ENCODE data around the gene PHETA2. TPM values are rescaled to one million over a fixed set of nuclear protein-coding genes. Genes with fewer than 3 reads are reported as not detected.

PHETA2 gene
- total and polyA plus RNA-seq, 2 of the 8 experiments (the other 6 are each of a cell fraction or from before 2014, with no cell fraction given): 7.4 to 7.6 TPM

- Histone ChIP-seq H2BK15ac (ENCODE audit: low read length) (peak within 1 kb of the TSS; percentile 98), H3K27ac (ENCODE audit: low read depth, low read length) (peak within 1 kb of the TSS; percentile 86), H3K4ac (replicated peaks; ENCODE audit: insufficient read length, low read depth, low read length) (no peak within 1 kb of the TSS), H4K20me1 (replicated peaks in 1 of 2; ENCODE audit: control insufficient read depth in 1 of 2, insufficient read depth in 2 of 2, low read length in 2 of 2) (no peaks in the 10 kb centered on the region), H2AK5ac (ENCODE audit: low read depth, low read length) (no peak within 1 kb of the TSS), H3K18ac (ENCODE audit: extremely low read depth, low read length) (peak within 1 kb of the TSS; percentile 96), H3K79me2 (ENCODE audit: control insufficient read depth in 1 of 2, insufficient read depth in 2 of 2, low read length in 2 of 2) (no peaks in the 10 kb centered on the region), H3K4me1 (replicated peaks in 1 of 4; ENCODE audit: control insufficient read depth in 3 of 4, insufficient read depth in 4 of 4, low read length in 3 of 4) (peaks cover 2 to 25% (median 12%) of the 10 kb centered on the region in 4 experiments), H2BK12ac (ENCODE audit: low read depth, low read length) (peak within 1 kb of the TSS; percentile 94; the same call in 1 of the 2 replicates), H3K79me1 (ENCODE audit: low read depth, low read length) (no peaks in the 10 kb centered on the region), H3K4me3 (ENCODE audit: extremely low read depth in 1 of 4, insufficient read depth in 2 of 4, low read depth in 3 of 4, low read length in 4 of 4) (peak within 1 kb of the TSS; percentile 36 to 71 (median 62)), H3K27me3 (replicated peaks in 1 of 4; ENCODE audit: control insufficient read depth in 3 of 4, extremely low read depth in 1 of 4, insufficient read depth in 3 of 4, low read length in 3 of 4) (peaks cover 0 to 9% (median 4%) of the 10 kb centered on the region in 4 experiments; a peak in 2 of 7 replicates), H2BK120ac (replicated peaks; ENCODE audit: low read depth, low read length) (no peak within 1 kb of the TSS), H3K23ac (ENCODE audit: insufficient read length) (no peak within 1 kb of the TSS), H2BK20ac (ENCODE audit: low read length) (peak within 1 kb of the TSS; percentile 8; the same call in 1 of the 2 replicates), H2AFZ (ENCODE audit: low read length) (peak within 1 kb of the TSS; percentile 76), H3K4me2 (ENCODE audit: insufficient read depth in 1 of 2, low read depth in 2 of 2, low read length in 2 of 2) (peak within 1 kb of the TSS; percentile 90 to 99), H4K5ac (ENCODE audit: insufficient read length, low read depth, low read length) (peak within 1 kb of the TSS; percentile 96), H2BK5ac (ENCODE audit: low read depth, low read length) (peak within 1 kb of the TSS; percentile 84), H4K91ac (replicated peaks; ENCODE audit: insufficient read length, low read length) (peak within 1 kb of the TSS; percentile 95), H3K36me3 (ENCODE audit: control insufficient read depth in 2 of 4, insufficient read depth in 4 of 4, low read length in 3 of 4) (peaks cover 0 to 2% (median 0%) of the 10 kb centered on the region in 4 experiments; a peak in 2 of 8 replicates), H4K8ac (ENCODE audit: extremely low read depth, insufficient read depth, low read length) (peak within 1 kb of the TSS; percentile 96), H3K14ac (ENCODE audit: insufficient read length) (no peak within 1 kb of the TSS), H3K9me3 (ENCODE audit: insufficient read depth in 2 of 2, low read depth in 1 of 2, low read length in 1 of 2) (no peaks in the 10 kb centered on the region), H3K23me2 (ENCODE audit: low read depth, low read length) (peaks cover 8% of the 10 kb centered on the region; the same call in 1 of the 2 replicates), H3K56ac (replicated peaks; ENCODE audit: insufficient read length, low read depth, low read length) (peak within 1 kb of the TSS; percentile 74), H3K9ac (replicated peaks in 1 of 4; ENCODE audit: extremely low read depth in 1 of 4, low read depth in 3 of 4, low read length in 3 of 4) (peak within 1 kb of the TSS in 3 of 4 experiments; percentile 49 to 67 (median 57); a peak in 5 of 7 replicates)
- ChIA-PET POLR2A (ENCODE audit: partially characterized antibody) (interaction anchor here (0.6 to 3.8 kb wide), 5 partner anchors 9 to 142 kb away, joined by 3 to 24 read pairs (median 4); partner anchors contain the start of genes NDUFA6 and SMDT1), CTCF (ENCODE audit: partially characterized antibody) (interaction anchor here (0.6 to 1.6 kb wide), 4 partner anchors 11 to 107 kb away, joined by 3 to 10 read pairs (median 4); no protein-coding TSS in a partner anchor)
- 5% methylated on average over 56 of the region's 56 CpGs; no CpG with 5 or more reads in 1 of the 2 experiments for WGBS, 2 experiments (ENCODE audit: extremely low coverage in 1 of 2, insufficient coverage in 1 of 2, insufficient read length in 1 of 2, insufficient replicate concordance in 2 of 2, low coverage in 1 of 2, low lambda C conversion rate in 2 of 2, missing lambda C conversion rate in 1 of 2)
- DNase-seq (ENCODE audit: low read depth in 1 of 2, low spot score in 2 of 2): peak; percentile 91 to 94
- FAIRE-seq: peak; percentile 71
- TF ChIP-seq USF2 (IDR thresholded peaks at IDR 0.05; ENCODE audit: low read length) (no peak), MAFK (IDR thresholded peaks at IDR 0.05; ENCODE audit: low read depth, low read length) (no peak), CEBPB (IDR thresholded peaks at IDR 0.05; ENCODE audit: low read depth, low read length) (no peak), CTCF (IDR thresholded peaks at IDR 0.05; ENCODE audit: control extremely low read depth in 1 of 3, insufficient read depth in 1 of 3, low read depth in 1 of 3, low read length in 3 of 3) (no peak), JUND (IDR thresholded peaks at IDR 0.05; ENCODE audit: low read length) (no peak), SIN3A (conservative IDR thresholded peaks at IDR 0.05 in 1 of 2, IDR thresholded peaks at IDR 0.05 in 1 of 2; ENCODE audit: low read depth in 1 of 2, low read length in 2 of 2) (peak in 1 of 2 experiments; percentile 84; a peak in 1 of 4 replicates)
Measured at GRCh38 chr22:42070517-42071422, 3.3 kb upstream of the PHETA2 start, which contains the start of gene NAGA. NAGA (minus strand) TSS chr22:42070812; CDS start chr22:42070297, 515 bp downstream.

Data from H1 (cell line).